Measurements from ENCODE around the gene SLC25A14. TPM values are rescaled to one million over a fixed set of nuclear protein-coding genes. Genes with fewer than 3 reads are reported as not detected.
A peak's percentile ranks its signal among the peaks of the same experiment; 100 is the strongest.
"Not testable (repeated sequence)": the region's sequence is repeated elsewhere in the genome, so short reads cannot be mapped to it uniquely, and the experiment has no call there.

The SLC25A14 gene
- total RNA-seq, 1 experiment from 2014 or later: 13.1 TPM

DNA sequence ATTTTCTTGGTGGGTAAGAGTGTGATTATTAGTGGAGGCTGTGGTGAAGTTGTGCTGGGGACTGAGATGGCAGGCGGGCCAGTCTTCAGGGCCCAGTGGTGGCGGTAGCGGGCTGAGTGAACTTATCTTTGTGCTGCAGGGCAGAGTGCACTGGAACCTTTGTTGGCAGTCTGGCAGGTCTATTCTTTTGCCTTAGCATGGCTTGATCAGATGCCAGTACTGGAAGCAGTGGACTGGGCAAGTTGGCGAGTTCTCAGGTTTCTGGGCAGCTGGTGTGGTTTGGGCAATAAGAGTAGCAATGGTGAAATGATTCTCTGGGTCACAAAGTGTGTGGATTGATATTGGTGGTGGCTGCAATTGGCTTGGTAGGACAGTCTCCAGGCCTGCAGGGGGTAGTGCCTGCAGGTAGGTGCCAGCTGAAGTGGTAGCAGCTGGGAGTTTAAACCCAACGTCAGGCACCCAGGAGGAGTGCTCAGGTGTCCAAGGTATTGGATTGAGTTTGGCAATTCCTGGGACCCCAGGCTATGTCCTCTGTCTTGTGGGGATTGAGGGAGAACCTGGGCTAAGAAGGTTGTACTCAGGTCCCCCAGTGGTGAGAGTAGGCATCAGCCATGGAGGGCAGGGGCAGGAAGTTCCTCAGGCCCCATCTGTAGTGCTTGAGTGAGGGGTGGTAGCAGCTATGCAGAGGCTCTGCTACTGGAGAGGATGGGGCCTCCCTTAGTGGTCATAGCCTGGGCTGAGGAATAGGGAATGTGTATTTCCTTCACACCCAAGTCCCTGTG lies 34.9 kb upstream of the SLC25A14 start:
- Histone ChIP-seq H3K9me2 (ENCODE audit: insufficient read depth) (no peaks in the 10 kb centered on the region), H3K79me2 (ENCODE audit: insufficient read depth, low read length) (no peaks in the 10 kb centered on the region), H3K36me3 (ENCODE audit: control insufficient read depth in 1 of 2, insufficient read depth in 2 of 2, low read length in 2 of 2) (no peaks in the 10 kb centered on the region), H3K4me2 (ENCODE audit: low read length) (no peak overlapping the region), H3K27me3 (ENCODE audit: insufficient read depth, low read length) (no peaks in the 10 kb centered on the region), H3K9me3 (ENCODE audit: control insufficient read depth in 1 of 2, insufficient read depth in 1 of 2, low read depth in 1 of 2, low read length in 2 of 2) (no peaks in the 10 kb centered on the region), H3K27ac (ENCODE audit: low read depth, low read length) (no peak overlapping the region), H3K4me3 (replicated peaks in 1 of 2; ENCODE audit: low read depth in 1 of 2, low read length in 2 of 2) (no peak overlapping the region), H3K4me1 (ENCODE audit: control insufficient read depth in 1 of 2, insufficient read depth in 2 of 2, low read length in 2 of 2) (no peaks in the 10 kb centered on the region), H2AFZ (ENCODE audit: low read depth, low read length, poor library complexity, severe bottlenecking) (no peak overlapping the region), H4K20me1 (ENCODE audit: insufficient read depth) (no peaks in the 10 kb centered on the region), H3K9ac (ENCODE audit: low read length) (no peak overlapping the region)
- TF ChIP-seq EGR1 (IDR thresholded peaks at IDR 0.05; ENCODE audit: low read depth) (no peak), CTCF (IDR thresholded peaks at IDR 0.05 in 2 of 3, conservative IDR thresholded peaks at IDR 0.05 in 1 of 3; ENCODE audit: borderline replicate concordance in 1 of 3, insufficient read depth in 1 of 3, low read depth in 2 of 3, low read length in 2 of 3) (peak in 1 of 3 experiments; percentile 13; a peak in 1 of 6 replicates), ZBTB33 (IDR thresholded peaks at IDR 0.05; ENCODE audit: extremely low read depth, insufficient replicate concordance, low read length) (no peak), POLR2AphosphoS5 (IDR thresholded peaks at IDR 0.05; ENCODE audit: low read depth, low read length) (no peak), ZNF274 (IDR thresholded peaks at IDR 0.05; ENCODE audit: low read depth, low read length) (no peak)
- RAD21 ChIA-PET (ENCODE audit: low non-redundant PET in 1 of 2, low total read pairs in 2 of 2, uncharacterized antibody in 2 of 2, unreplicated experiment in 2 of 2): no interaction called here
- POLR2A ChIA-PET: no interaction called here
- ATAC-seq (peak; percentile 67; the same call in 1 of the 2 replicates), DNase-seq (ENCODE audit: low read depth, low spot score) (no peak)
- no TSS peak for BruUV-seq (replicated peaks)
- CTCF ChIA-PET: no interaction called here
- intact Hi-C loops (cut with micrococcal nuclease): no loop called here

GRCh38 chrX:130319886-130320285 lies 19.8 kb upstream of the SLC25A14 start:
- H3K4me2 ChIP-seq (ENCODE audit: low read length); H3K9me2 ChIP-seq (ENCODE audit: insufficient read depth); BruUV-seq (replicated peaks); CTCF ChIA-PET; DNase-seq (ENCODE audit: low read depth, low spot score); ATAC-seq; H3K9ac ChIP-seq (ENCODE audit: low read length); RAD21 ChIA-PET (ENCODE audit: low non-redundant PET in 1 of 2, low total read pairs in 2 of 2, uncharacterized antibody in 2 of 2, unreplicated experiment in 2 of 2); H2AFZ ChIP-seq (ENCODE audit: low read depth, low read length, poor library complexity, severe bottlenecking); H3K27ac ChIP-seq (ENCODE audit: low read depth, low read length); intact Hi-C loops (cut with micrococcal nuclease); H3K79me2 ChIP-seq (ENCODE audit: insufficient read depth, low read length); H3K4me1 ChIP-seq (ENCODE audit: control insufficient read depth in 1 of 2, insufficient read depth in 2 of 2, low read length in 2 of 2); POLR2A ChIA-PET; H4K20me1 ChIP-seq (ENCODE audit: insufficient read depth); H3K9me3 ChIP-seq (ENCODE audit: control insufficient read depth in 1 of 2, insufficient read depth in 1 of 2, low read depth in 1 of 2, low read length in 2 of 2); H3K27me3 ChIP-seq (ENCODE audit: insufficient read depth, low read length); H3K36me3 ChIP-seq (ENCODE audit: control insufficient read depth in 1 of 2, insufficient read depth in 2 of 2, low read length in 2 of 2); H3K4me3 ChIP-seq (replicated peaks in 1 of 2; ENCODE audit: low read depth in 1 of 2, low read length in 2 of 2): not testable (repeated sequence)
